GM12873 (cell line): Measurements from ENCODE around the gene CHD2.
A peak's percentile ranks its signal among the peaks of the same experiment; 100 is the strongest.

Experiments used
- CTCF ChIP-seq: IDR thresholded peaks from 2 replicates; pipeline ENCODE4 v1.5.1; 2012; ENCODE audit warnings: low read depth, mild to moderate bottlenecking, moderate library complexity, low read length, control low read depth; ENCODE audit not compliant: insufficient read depth; ENCODE audit errors: missing control alignments

The CHD2 gene

GRCh38 chr15:92997821-92998220 lies 97.7 kb downstream of the CHD2 start:
- no peak for TF ChIP-seq CTCF

DNA sequence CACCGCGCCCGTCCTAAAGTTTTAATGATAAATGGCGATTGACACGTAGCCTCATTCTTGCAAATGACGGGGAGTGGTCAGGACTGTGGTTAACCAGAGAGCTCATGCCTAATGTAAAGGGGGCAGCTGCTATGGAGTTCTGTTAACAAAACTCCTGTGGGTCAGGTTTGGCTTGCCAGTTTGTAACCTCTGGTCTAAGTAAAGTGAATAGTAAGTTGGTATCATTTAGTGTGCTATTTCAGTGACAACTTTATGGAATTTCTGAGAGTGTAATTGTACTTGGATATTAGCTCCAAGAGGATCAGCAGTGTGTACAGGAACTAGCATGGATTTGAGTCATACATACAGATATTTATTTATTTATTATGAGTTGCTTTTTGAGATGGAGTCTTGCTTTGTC lies 101.0 kb downstream of the CHD2 start:
- no peak for TF ChIP-seq CTCF

GRCh38 chr15:93001881-93002280 lies 101.8 kb downstream of the CHD2 start:
- peak; percentile 7 for TF ChIP-seq CTCF

- TF ChIP-seq CTCF: no peak
Observed at GRCh38 chr15:93005133-93005532, 105.0 kb downstream of the CHD2 start.

DNA sequence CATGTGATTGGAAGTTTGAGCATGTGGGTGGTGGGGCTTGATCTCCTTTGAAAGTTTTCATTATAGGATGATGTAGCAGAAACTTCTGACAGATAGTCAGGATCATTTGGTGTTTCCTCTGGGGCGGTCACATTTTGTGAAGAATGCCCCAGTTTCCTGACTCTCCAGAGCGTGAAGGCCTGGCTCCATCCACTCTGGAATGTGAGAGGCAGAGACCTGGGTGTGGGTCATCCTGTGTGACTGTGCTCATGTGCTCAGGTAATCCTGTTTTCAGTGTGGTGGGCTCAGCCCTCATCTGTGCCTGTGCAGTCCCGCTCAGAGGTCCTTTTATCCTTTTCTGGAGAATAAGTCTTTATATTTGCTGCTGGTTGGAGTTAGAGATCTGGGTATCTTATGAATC lies 107.9 kb downstream of the CHD2 start:
- TF ChIP-seq CTCF: no peak

DNA sequence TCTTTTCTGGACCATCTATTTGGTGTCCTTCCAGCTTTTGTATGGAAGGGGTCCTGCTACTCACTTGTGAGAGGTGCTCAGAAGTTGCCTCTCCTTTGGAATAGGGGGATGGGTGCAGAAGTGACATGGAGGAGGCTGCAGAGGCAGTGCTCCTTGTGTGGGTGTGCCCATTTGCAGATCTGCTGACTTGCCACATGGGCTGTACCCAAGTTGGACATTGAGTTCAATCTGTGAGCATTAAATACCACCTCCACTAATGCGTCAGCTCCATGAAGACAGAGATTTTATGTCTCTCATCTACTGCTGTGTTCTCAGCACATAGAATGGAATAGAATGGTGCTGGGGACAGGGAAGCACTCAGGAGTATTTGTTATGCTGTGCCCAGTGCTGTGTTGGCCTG lies 112.7 kb downstream of the CHD2 start:
- no peak for TF ChIP-seq CTCF

GRCh38 chr15:93017526-93017925 lies 117.4 kb downstream of the CHD2 start:
- TF ChIP-seq CTCF: no peak

DNA sequence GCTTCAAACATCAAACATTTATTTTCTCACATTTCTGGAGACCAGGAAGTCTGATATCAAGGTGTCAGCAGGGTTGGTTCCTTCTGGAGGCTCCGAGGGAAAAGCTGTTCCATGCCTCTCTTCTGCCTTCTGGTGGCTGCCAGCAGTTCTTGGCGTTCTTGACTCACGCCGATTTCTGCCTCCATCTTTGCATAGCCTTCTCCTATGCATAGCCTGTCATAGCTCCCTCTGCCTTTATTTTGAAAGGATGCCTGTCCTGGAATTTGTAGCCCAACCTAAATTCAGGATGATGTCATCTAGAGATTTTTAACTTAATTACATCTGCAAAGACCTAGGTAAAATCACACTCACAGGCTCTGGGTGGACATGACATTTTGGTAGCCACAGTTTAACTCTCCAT lies 118.5 kb downstream of the CHD2 start:
- no peak for TF ChIP-seq CTCF
